Neural cell (in vitro differentiated cells): ENCODE results near the gene DHRS12. TPM values are rescaled to one million over a fixed set of nuclear protein-coding genes. Genes with fewer than 3 reads are reported as not detected.

Source experiments
- H2AFZ ChIP-seq: fragments of 200-600, 300-800 bp; sonication (generic), shearing (Covaris generic); 2 replicates; pipeline ENCODE4 v1.6.0; 2014; ENCODE audit warnings: low read depth, mild to moderate bottlenecking, antibody characterized with exemption, low read length, moderate library complexity
- H3F3A ChIP-seq: fragments of 200-600 bp; shearing (Covaris generic); 2 replicates; pipeline ENCODE4 v1.6.1; 2016; ENCODE audit warnings: mild to moderate bottlenecking, moderate library complexity, mixed read lengths, antibody characterized with exemption, low read length; ENCODE audit not compliant: insufficient read depth, poor library complexity, severe bottlenecking
- H3K27ac ChIP-seq: fragments of 200-600, 300-800 bp; sonication (generic), shearing (Covaris generic); 2 replicates; pipeline ENCODE4 v1.5.1; 2014; ENCODE audit warnings: mild to moderate bottlenecking, low read length, moderate library complexity
- H3K27me3 ChIP-seq: fragments of 300-800, 200-600 bp; sonication (generic), shearing (Covaris generic); 2 replicates; pipeline ENCODE4 v1.6.0; 2014; ENCODE audit warnings: mild to moderate bottlenecking, low read depth, low read length, moderate library complexity; ENCODE audit not compliant: insufficient read depth
- H3K36me3 ChIP-seq: fragments of 300-800, 200-600 bp; sonication (generic), shearing (Covaris generic); 2 replicates; pipeline ENCODE4 v1.5.1; 2014; ENCODE audit warnings: mild to moderate bottlenecking, antibody characterized with exemption, low read length, moderate library complexity; ENCODE audit not compliant: insufficient read depth
- H3K4me2 ChIP-seq: fragments of 300-800, 200-600 bp; sonication (generic), shearing (Covaris generic); 2 replicates; pipeline ENCODE4 v1.6.0; 2014; ENCODE audit warnings: mild to moderate bottlenecking, low read length
- H3K4me3 ChIP-seq: fragments of 300-800, 200-600 bp; sonication (generic), shearing (Covaris generic); 2 replicates; pipeline ENCODE4 v1.5.1; 2014; ENCODE audit warnings: mild to moderate bottlenecking, low read length, moderate library complexity
- H3K79me2 ChIP-seq: fragments of 200-600 bp; shearing (Covaris generic); replicated peaks from 2 replicates; pipeline ENCODE4 v1.6.0; 2014; ENCODE audit warnings: mild to moderate bottlenecking, low read length, moderate library complexity; ENCODE audit not compliant: insufficient read depth
- H3K9ac ChIP-seq: fragments of 300-800, 200-600 bp; sonication (generic), shearing (Covaris generic); 2 replicates; pipeline ENCODE4 v1.6.1; 2016; ENCODE audit warnings: mild to moderate bottlenecking, low read length, mixed read lengths
- H3K9me2 ChIP-seq: fragments of 200-600 bp; shearing (Covaris generic); 2 replicates; pipeline ENCODE4 v1.6.1; 2016; ENCODE audit warnings: mild to moderate bottlenecking, low read length, mixed read lengths; ENCODE audit not compliant: insufficient read depth
- H3K9me3 ChIP-seq: fragments of 200-600, 300-800 bp; sonication (generic), shearing (Covaris generic); 2 replicates; pipeline ENCODE4 v1.6.1; 2016; ENCODE audit warnings: mild to moderate bottlenecking, mixed run types, low read length, moderate library complexity, mixed read lengths
- H4K20me1 ChIP-seq: fragments of 200-600 bp; shearing (Covaris generic); 2 replicates; pipeline ENCODE4 v1.6.1; 2016; ENCODE audit warnings: mild to moderate bottlenecking, mixed run types; ENCODE audit not compliant: insufficient read depth
- EP300 ChIP-seq: fragments of 450-650 bp; conservative IDR thresholded peaks from 2 replicates; pipeline ENCODE4 v1.6.1; 2014; ENCODE audit warnings: antibody characterized with exemption, mild to moderate bottlenecking, moderate library complexity; ENCODE audit not compliant: poor library complexity, severe bottlenecking
- EZH2 ChIP-seq: fragments of 200-600, 300-800 bp; shearing (Covaris generic), sonication (generic); IDR thresholded peaks from 2 replicates; pipeline ENCODE4 v1.6.1; 2014; ENCODE audit warnings: antibody characterized with exemption, low read length, borderline replicate concordance, mild to moderate bottlenecking; ENCODE audit not compliant: insufficient read depth, poor library complexity, severe bottlenecking
- MXI1 ChIP-seq: fragments of 450-650 bp; conservative IDR thresholded peaks from 2 replicates; pipeline ENCODE4 v1.6.1; 2014; ENCODE audit warnings: antibody characterized with exemption, mild to moderate bottlenecking; ENCODE audit not compliant: poor library complexity, severe bottlenecking
- POLR2AphosphoS5 ChIP-seq: IDR thresholded peaks from 2 replicates; pipeline ENCODE4 v1.6.1; 2012
- RAD21 ChIP-seq: fragments of 450-650 bp; conservative IDR thresholded peaks from 2 replicates; pipeline ENCODE4 v1.6.1; 2014; ENCODE audit warnings: antibody characterized with exemption, mild to moderate bottlenecking, moderate library complexity
- SMC3 ChIP-seq: fragments of 450-650 bp; conservative IDR thresholded peaks from 2 replicates; pipeline ENCODE4 v1.6.1; 2014; ENCODE audit warnings: antibody characterized with exemption, mild to moderate bottlenecking, moderate library complexity; ENCODE audit not compliant: poor library complexity
- TAF1 ChIP-seq: IDR thresholded peaks from 2 replicates; pipeline ENCODE4 v1.6.1; 2012; ENCODE audit warnings: low read depth
- polyA plus RNA-seq: library from polyadenylated mRNA; depleted of rRNA; stranded (reverse); fragments of >200 nt; gene quantifications from 2 replicates; pipeline ENCODE4 v1.2.3, GENCODE V29; 2014
- TF ChIP-seq, protein P1 (sequence below): IDR thresholded peaks from 2 replicates; pipeline ENCODE4 v1.6.1; 2012; ENCODE audit warnings: borderline replicate concordance
- TF ChIP-seq, protein P2 (sequence below): fragments of 450-650 bp; IDR thresholded peaks from 2 replicates; pipeline ENCODE4 v1.5.1; 2014; ENCODE audit warnings: antibody characterized with exemption, mild to moderate bottlenecking, moderate library complexity; ENCODE audit not compliant: poor library complexity, severe bottlenecking

The DHRS12 gene
- polyA plus RNA-seq, 1 donor from 2014 or later: 4.4 TPM

DNA sequence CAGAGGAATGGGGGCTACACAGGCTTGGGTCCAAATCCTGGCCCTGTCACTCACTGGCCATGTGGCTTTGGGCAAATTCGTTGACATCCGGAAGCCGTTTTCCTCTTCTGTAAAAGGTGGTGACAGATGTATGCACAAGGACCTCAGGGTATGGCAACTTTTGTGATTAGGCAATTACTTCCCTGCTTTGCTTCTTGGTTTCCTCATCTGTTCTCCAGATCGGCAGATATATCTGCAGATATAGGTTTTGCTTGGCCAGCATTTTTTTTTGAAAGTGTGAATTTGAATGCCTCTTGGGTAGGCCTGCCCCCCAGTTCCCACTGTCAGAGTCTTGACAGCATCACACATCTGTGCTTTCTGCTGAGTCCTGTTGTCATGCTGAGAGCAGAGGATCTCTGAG, 23.3 kb upstream of the DHRS12 start:
- H3K9ac ChIP-seq: no peak overlapping the region
- no peak overlapping the region for H2AFZ ChIP-seq
- no peaks in the 10 kb centered on the region for H3K79me2 ChIP-seq
- no peak overlapping the region for H3K4me3 ChIP-seq
- H3K9me3 ChIP-seq: no peaks in the 10 kb centered on the region
- no peak for TF ChIP-seq RAD21
- no peak for TF ChIP-seq EP300
- TF ChIP-seq POLR2AphosphoS5: no peak
- TF ChIP-seq, protein P1, sequence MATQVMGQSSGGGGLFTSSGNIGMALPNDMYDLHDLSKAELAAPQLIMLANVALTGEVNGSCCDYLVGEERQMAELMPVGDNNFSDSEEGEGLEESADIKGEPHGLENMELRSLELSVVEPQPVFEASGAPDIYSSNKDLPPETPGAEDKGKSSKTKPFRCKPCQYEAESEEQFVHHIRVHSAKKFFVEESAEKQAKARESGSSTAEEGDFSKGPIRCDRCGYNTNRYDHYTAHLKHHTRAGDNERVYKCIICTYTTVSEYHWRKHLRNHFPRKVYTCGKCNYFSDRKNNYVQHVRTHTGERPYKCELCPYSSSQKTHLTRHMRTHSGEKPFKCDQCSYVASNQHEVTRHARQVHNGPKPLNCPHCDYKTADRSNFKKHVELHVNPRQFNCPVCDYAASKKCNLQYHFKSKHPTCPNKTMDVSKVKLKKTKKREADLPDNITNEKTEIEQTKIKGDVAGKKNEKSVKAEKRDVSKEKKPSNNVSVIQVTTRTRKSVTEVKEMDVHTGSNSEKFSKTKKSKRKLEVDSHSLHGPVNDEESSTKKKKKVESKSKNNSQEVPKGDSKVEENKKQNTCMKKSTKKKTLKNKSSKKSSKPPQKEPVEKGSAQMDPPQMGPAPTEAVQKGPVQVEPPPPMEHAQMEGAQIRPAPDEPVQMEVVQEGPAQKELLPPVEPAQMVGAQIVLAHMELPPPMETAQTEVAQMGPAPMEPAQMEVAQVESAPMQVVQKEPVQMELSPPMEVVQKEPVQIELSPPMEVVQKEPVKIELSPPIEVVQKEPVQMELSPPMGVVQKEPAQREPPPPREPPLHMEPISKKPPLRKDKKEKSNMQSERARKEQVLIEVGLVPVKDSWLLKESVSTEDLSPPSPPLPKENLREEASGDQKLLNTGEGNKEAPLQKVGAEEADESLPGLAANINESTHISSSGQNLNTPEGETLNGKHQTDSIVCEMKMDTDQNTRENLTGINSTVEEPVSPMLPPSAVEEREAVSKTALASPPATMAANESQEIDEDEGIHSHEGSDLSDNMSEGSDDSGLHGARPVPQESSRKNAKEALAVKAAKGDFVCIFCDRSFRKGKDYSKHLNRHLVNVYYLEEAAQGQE: no peak
- no peak for TF ChIP-seq SMC3
- no peak for TF ChIP-seq TAF1
- TF ChIP-seq EZH2: no peak
- TF ChIP-seq, protein P2, sequence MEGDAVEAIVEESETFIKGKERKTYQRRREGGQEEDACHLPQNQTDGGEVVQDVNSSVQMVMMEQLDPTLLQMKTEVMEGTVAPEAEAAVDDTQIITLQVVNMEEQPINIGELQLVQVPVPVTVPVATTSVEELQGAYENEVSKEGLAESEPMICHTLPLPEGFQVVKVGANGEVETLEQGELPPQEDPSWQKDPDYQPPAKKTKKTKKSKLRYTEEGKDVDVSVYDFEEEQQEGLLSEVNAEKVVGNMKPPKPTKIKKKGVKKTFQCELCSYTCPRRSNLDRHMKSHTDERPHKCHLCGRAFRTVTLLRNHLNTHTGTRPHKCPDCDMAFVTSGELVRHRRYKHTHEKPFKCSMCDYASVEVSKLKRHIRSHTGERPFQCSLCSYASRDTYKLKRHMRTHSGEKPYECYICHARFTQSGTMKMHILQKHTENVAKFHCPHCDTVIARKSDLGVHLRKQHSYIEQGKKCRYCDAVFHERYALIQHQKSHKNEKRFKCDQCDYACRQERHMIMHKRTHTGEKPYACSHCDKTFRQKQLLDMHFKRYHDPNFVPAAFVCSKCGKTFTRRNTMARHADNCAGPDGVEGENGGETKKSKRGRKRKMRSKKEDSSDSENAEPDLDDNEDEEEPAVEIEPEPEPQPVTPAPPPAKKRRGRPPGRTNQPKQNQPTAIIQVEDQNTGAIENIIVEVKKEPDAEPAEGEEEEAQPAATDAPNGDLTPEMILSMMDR: no peak
- TF ChIP-seq MXI1: no peak
- no peaks in the 10 kb centered on the region for H3K36me3 ChIP-seq
- no peaks in the 10 kb centered on the region for H4K20me1 ChIP-seq
- no peak overlapping the region for H3K27ac ChIP-seq
- no peaks in the 10 kb centered on the region for H3F3A ChIP-seq
- H3K4me2 ChIP-seq: no peak overlapping the region
- H3K9me2 ChIP-seq: no peaks in the 10 kb centered on the region
- no peaks in the 10 kb centered on the region for H3K27me3 ChIP-seq

DNA sequence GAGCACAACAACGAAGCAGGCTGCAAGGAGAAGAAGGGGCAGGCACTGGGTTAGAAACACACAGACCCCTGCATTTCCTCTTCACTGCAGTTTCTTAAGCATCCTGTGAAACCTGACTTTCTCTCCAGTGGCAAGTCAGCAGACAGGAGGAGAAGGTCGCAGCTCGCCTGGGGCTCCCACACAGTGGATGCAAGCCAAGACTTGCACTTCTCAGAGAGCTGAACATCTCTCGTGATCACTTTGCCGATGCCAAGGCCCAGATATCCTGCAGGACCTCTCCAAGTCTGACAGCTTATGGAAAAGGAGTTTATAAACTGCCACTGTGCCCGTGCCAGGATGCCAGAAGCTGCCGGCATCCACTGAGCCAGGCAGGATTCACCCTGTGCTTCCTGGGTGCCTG, 22.6 kb upstream of the DHRS12 start:
- Histone ChIP-seq H3K4me2 (no peak overlapping the region), H3K27ac (no peak overlapping the region), H4K20me1 (no peaks in the 10 kb centered on the region), H3K9ac (no peak overlapping the region), H3K9me2 (no peaks in the 10 kb centered on the region), H3F3A (no peaks in the 10 kb centered on the region), H3K27me3 (no peaks in the 10 kb centered on the region), H2AFZ (no peak overlapping the region), H3K79me2 (no peaks in the 10 kb centered on the region), H3K36me3 (no peaks in the 10 kb centered on the region), H3K4me3 (no peak overlapping the region), H3K9me3 (no peaks in the 10 kb centered on the region)
- TF ChIP-seq SMC3 (no peak), POLR2AphosphoS5 (no peak), TAF1 (no peak), MXI1 (no peak), EP300 (no peak), EZH2 (no peak), RAD21 (no peak)
- TF ChIP-seq, protein P1: no peak
- TF ChIP-seq, protein P2: no peak
